Measurements from ENCODE around the gene ADRB1.

Gene ADRB1
- 0.12 to 1.3 (median 0.34) reads per million in 9 experiments for total RNA-seq

DNA sequence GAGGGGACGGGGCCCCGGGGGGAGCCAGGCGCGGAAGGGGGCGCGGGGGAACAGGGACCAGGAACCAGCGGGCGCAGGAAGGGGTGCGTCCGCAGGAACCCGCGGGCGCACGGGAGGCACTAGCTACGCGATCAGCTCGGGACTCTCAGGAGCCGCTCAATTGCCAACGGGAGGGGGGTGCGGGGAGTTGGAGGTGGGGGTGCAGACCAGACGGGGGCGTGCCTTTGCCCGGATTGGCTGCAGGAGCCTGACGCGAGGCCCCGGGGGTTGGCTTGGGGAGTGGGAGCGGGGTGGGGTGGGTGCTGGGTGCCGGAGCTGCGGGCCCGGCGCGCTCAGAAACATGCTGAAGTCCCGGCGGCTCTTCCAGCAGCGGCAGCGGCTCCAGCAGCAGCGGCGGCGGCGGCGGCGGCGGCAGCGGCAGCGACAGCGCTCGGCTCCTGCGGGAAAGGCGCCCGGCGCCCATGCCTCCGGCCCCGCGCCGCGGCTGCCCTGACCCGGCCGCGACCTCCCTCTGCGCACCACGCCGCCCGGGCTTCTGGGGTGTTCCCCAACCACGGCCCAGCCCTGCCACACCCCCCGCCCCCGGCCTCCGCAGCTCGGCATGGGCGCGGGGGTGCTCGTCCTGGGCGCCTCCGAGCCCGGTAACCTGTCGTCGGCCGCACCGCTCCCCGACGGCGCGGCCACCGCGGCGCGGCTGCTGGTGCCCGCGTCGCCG lies at the start of gene ADRB1:
ADRB1 (plus strand) TSS at position 335 of the 715 bp plus-strand sequence; CDS start at position 602, 267 bp downstream.
- H3K4me1 Mint-ChIP-seq (ENCODE audit: low read depth in 2 of 2) = peaks cover 8 to 9% of the 10 kb centered on the region in 2 donors
- H3K9me3 Mint-ChIP-seq = no peaks in the 10 kb centered on the region
- H3K4me3 Mint-ChIP-seq = peak within 1 kb of the TSS; percentile 80 to 85
- DNase-seq (peak; percentile 10 to 25 (median 21)), ATAC-seq (replicated peaks) (peak; percentile 61)
- H3K27me3 Mint-ChIP-seq = peaks cover 56 to 78% of the 10 kb centered on the region in 2 donors
- H3K36me3 Mint-ChIP-seq (ENCODE audit: insufficient read depth) = peaks cover 11% of the 10 kb centered on the region
- no peak within 1 kb of the TSS for H3K27ac Mint-ChIP-seq

DNA sequence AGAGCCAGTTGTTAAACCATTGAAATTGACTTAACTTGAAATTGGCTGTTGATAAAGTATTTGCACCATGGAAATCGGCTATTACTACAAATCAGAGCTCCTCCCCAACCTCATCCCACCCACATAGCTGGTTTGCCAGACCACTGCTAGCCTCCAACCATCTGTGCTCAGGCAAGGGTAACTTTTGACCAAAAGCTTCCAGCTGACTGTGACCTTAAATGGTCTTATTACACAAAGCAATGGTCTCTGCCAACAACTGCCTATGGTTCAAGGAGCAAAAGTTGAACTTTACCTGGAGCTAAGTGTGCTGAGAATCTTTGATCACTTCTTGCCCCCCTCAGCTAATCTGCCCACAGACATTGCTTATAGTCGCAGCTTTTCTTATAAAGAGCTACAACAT lies 48.5 kb upstream of the ADRB1 start:
- DNase-seq (no peak), ATAC-seq (replicated peaks) (no peak)
- Mint-ChIP-seq H3K9me3 (no peaks in the 10 kb centered on the region), H3K4me1 (ENCODE audit: low read depth in 2 of 2) (peaks cover 7 to 18% of the 10 kb centered on the region in 2 donors), H3K27me3 (peaks cover 9 to 48% of the 10 kb centered on the region in 2 donors), H3K27ac (no peak overlapping the region), H3K36me3 (ENCODE audit: insufficient read depth) (no peaks in the 10 kb centered on the region), H3K4me3 (no peak overlapping the region)

DNA sequence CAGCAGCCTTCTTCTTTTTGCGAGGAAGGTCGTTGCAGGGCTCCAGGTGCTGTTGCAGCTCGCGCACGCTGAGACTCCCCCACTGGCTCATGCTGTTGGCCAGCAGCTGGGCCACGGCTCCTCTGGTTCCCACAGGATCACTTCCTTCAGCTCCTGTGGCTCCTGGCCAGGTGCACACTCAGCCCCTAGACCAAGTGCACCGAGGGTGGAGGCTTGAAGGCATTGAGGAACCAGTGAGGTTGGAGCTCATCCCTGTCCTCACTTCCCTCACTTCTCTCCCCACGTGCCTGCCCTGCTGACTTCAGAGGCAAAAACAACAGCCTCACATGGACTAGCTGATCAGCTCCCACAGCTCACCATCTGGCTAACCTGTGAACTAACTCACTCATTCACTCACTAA lies 46.2 kb upstream of the ADRB1 start:
- H3K4me3 Mint-ChIP-seq = no peak overlapping the region
- H3K27me3 Mint-ChIP-seq = peaks cover under 1 to 28% of the 10 kb centered on the region in 2 donors
- no peaks in the 10 kb centered on the region for H3K9me3 Mint-ChIP-seq

DNA sequence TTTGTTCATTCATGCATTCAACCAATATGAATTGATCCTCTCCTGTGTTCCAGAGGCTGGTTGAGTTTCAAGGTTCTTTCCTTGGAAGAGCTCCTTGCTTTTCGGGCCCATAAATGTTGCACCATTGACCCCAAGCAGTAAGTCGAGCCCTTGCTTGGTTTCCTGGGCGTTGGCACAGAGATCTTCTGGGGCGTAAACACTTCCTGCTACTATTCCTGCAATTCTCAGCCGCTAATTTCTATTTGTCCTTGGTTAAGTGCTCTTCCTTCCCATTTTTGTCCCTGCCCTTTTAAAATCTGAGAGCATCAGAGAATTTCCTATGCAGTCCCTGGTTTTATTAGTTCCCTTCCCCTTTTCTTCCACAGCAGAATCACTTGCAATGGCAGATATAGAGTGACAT lies 44.1 kb upstream of the ADRB1 start:
- no peaks in the 10 kb centered on the region for H3K36me3 Mint-ChIP-seq (ENCODE audit: insufficient read depth)
- H3K27me3 Mint-ChIP-seq = peaks cover 0 to 23% of the 10 kb centered on the region in 2 donors
- H3K4me3 Mint-ChIP-seq = no peak overlapping the region
- peak overlapping the region; percentile 1 to 59 for H3K27ac Mint-ChIP-seq
- H3K4me1 Mint-ChIP-seq (ENCODE audit: low read depth in 2 of 2) = peaks cover 10 to 14% of the 10 kb centered on the region in 2 donors
- DNase-seq = no peak
- no peak for ATAC-seq (replicated peaks)
- H3K9me3 Mint-ChIP-seq = no peaks in the 10 kb centered on the region

More for the DNA sequence above, 46.2 kb upstream of the ADRB1 start:
- ATAC-seq (replicated peaks) (no peak), DNase-seq (no peak)
- H3K4me1 Mint-ChIP-seq (ENCODE audit: low read depth in 2 of 2) = peaks cover 10 to 14% of the 10 kb centered on the region in 2 donors
- no peaks in the 10 kb centered on the region for H3K36me3 Mint-ChIP-seq (ENCODE audit: insufficient read depth)
- H3K27ac Mint-ChIP-seq = no peak overlapping the region

GRCh38 chr10:114000457-114001010 lies 43.1 kb upstream of the ADRB1 start:
- Mint-ChIP-seq H3K27ac (no peak overlapping the region), H3K9me3 (no peaks in the 10 kb centered on the region), H3K4me1 (ENCODE audit: low read depth in 2 of 2) (peaks cover 10 to 14% of the 10 kb centered on the region in 2 donors), H3K4me3 (no peak overlapping the region), H3K27me3 (peaks cover 0 to 28% of the 10 kb centered on the region in 2 donors), H3K36me3 (ENCODE audit: insufficient read depth) (no peaks in the 10 kb centered on the region)
- DNase-seq (no peak), ATAC-seq (replicated peaks) (no peak)

DNA sequence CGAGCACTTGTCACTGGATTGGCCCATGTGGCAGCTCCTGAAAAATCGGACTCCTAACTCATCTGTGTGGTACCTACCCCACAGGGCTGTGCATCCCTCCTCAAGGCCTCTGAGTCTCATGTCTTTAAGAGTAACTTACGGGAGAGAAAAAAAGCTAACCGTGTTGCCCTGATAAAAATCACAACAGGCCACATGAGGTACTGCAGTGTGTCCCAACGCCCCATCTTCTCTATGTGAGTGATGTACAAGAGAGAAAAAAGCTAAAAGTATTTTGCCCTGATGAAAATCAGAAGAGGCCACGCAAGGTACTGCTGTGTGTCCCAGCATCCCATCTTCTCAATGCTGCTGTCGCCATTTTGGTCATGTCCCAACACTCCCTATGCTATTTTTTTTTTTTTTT lies 41.2 kb upstream of the ADRB1 start:
- Mint-ChIP-seq H3K27me3 (peaks cover 0 to 15% of the 10 kb centered on the region in 2 donors), H3K9me3 (no peaks in the 10 kb centered on the region), H3K27ac (no peak overlapping the region), H3K4me1 (ENCODE audit: low read depth in 2 of 2) (peaks cover 10 to 14% of the 10 kb centered on the region in 2 donors), H3K36me3 (ENCODE audit: insufficient read depth) (no peaks in the 10 kb centered on the region), H3K4me3 (no peak overlapping the region)
- DNase-seq = no peak
- ATAC-seq (replicated peaks) = no peak

GRCh38 chr10:114003161-114003941 lies 40.3 kb upstream of the ADRB1 start:
- H3K4me3 Mint-ChIP-seq = no peak overlapping the region
- no peak overlapping the region for H3K27ac Mint-ChIP-seq
- no peaks in the 10 kb centered on the region for H3K9me3 Mint-ChIP-seq
- no peak for ATAC-seq (replicated peaks)
- peaks cover 10 to 14% of the 10 kb centered on the region in 2 donors for H3K4me1 Mint-ChIP-seq (ENCODE audit: low read depth in 2 of 2)
- H3K36me3 Mint-ChIP-seq (ENCODE audit: insufficient read depth) = no peaks in the 10 kb centered on the region
- no peak for DNase-seq
- peaks cover 0 to 15% of the 10 kb centered on the region in 2 donors for H3K27me3 Mint-ChIP-seq

DNA sequence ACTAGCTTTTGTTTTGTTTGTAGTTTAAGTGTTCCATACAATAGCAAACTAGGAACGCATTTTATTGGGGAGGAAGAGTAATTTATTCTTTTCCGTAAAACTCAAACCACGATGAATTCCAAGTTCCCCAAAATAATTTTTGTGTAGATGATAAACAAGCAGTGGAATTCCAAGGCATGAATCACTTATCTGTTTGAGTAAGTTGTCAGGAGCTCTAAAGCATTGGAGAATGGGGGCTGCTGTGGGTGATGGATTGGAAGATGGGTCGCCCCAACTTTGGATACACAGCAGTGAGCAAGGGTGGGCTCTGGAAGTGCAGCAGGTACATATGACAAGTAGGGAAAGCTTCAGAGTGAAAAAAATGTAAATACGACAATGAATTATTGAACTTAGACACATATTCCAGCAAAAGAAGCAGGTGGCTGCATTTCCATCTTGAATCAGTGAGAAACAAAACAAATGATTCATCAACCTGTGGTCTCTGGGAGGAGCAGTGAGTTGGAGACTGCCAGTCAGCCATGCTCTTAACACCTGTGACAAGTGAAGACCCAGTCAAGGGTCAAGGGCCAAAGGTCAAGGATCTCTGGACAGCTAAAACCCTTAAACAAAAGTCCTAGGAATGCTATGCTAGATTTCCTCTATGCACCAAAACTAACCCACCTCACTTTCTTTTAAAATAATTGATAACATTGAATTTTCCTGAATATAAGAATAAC lies 34.2 kb upstream of the ADRB1 start:
- no peak for DNase-seq
- no peak overlapping the region for H3K4me3 Mint-ChIP-seq
- H3K27me3 Mint-ChIP-seq = peaks cover 0 to 16% of the 10 kb centered on the region in 2 donors
- ATAC-seq (replicated peaks) = no peak
- no peaks in the 10 kb centered on the region for H3K9me3 Mint-ChIP-seq
- no peaks in the 10 kb centered on the region for H3K36me3 Mint-ChIP-seq (ENCODE audit: insufficient read depth)
- H3K4me1 Mint-ChIP-seq (ENCODE audit: low read depth in 2 of 2) = no peaks in the 10 kb centered on the region
- H3K27ac Mint-ChIP-seq = no peak overlapping the region

GRCh38 chr10:114010316-114010715 lies 33.4 kb upstream of the ADRB1 start:
- H3K27ac Mint-ChIP-seq = no peak overlapping the region
- no peaks in the 10 kb centered on the region for H3K4me1 Mint-ChIP-seq (ENCODE audit: low read depth in 2 of 2)
- H3K36me3 Mint-ChIP-seq (ENCODE audit: insufficient read depth) = no peaks in the 10 kb centered on the region
- DNase-seq (no peak), ATAC-seq (replicated peaks) (no peak)
- H3K9me3 Mint-ChIP-seq = no peaks in the 10 kb centered on the region
- H3K27me3 Mint-ChIP-seq = peaks cover 0 to 11% of the 10 kb centered on the region in 2 donors
- H3K4me3 Mint-ChIP-seq = no peak overlapping the region

DNA sequence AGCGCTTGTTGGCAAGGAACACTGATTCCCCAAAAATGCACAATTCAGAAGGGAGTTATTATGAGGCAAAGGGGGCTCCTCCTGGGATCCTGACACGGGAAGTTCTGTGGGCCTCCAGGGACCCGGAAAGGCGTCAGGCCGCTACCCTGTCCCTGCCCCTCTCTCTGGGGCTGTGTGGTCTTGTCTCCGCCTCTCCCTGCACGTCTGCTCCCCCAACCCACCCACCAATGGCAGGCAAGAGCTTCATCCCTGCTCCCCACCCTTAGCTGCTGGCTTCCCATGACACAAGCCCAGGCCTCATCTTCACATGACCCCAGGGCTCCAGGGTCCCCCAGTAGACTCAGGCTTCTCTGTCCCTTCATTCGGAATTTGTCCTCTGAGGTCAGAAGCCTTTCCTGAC lies 31.0 kb upstream of the ADRB1 start:
- ATAC-seq (replicated peaks) = no peak
- Mint-ChIP-seq H3K36me3 (ENCODE audit: insufficient read depth) (no peaks in the 10 kb centered on the region), H3K27me3 (peaks cover 0 to 17% of the 10 kb centered on the region in 2 donors), H3K4me3 (no peak overlapping the region), H3K9me3 (peaks cover 0 to 8% of the 10 kb centered on the region in 2 donors), H3K4me1 (ENCODE audit: low read depth in 2 of 2) (no peaks in the 10 kb centered on the region), H3K27ac (no peak overlapping the region)
- no peak for DNase-seq

GRCh38 chr10:114015708-114016107 lies 28.0 kb upstream of the ADRB1 start:
- Mint-ChIP-seq H3K4me3 (no peak overlapping the region), H3K27ac (no peak overlapping the region), H3K27me3 (peaks cover 0 to 17% of the 10 kb centered on the region in 2 donors), H3K4me1 (ENCODE audit: low read depth in 2 of 2) (no peaks in the 10 kb centered on the region), H3K9me3 (peaks cover 0 to 8% of the 10 kb centered on the region in 2 donors), H3K36me3 (ENCODE audit: insufficient read depth) (no peaks in the 10 kb centered on the region)
- DNase-seq (no peak), ATAC-seq (replicated peaks) (no peak)

DNA sequence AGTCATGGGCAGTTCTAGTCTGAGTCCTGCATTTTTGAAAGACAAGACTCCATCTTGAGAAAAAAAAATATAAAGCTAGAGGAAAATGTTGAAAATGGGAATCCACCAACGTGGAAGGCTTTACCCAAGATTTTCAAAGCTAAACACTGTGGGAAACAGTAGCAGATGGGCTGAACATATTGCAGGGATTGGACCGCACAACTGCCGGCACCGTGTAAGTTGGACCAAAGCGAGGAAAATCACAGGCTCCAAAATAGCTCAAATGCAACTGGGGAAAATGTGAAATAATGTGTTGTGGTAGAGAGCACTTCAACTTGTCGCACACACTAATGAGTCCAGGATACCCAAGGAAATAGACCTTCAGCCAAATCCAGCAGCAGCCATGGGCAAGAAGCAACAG lies 26.4 kb upstream of the ADRB1 start:
- ATAC-seq (replicated peaks) = no peak
- H3K27ac Mint-ChIP-seq = no peak overlapping the region
- DNase-seq = no peak
- H3K9me3 Mint-ChIP-seq = peaks cover 0 to 8% of the 10 kb centered on the region in 2 donors
- no peaks in the 10 kb centered on the region for H3K4me1 Mint-ChIP-seq (ENCODE audit: low read depth in 2 of 2)
- H3K36me3 Mint-ChIP-seq (ENCODE audit: insufficient read depth) = no peaks in the 10 kb centered on the region
- no peak overlapping the region for H3K4me3 Mint-ChIP-seq
- H3K27me3 Mint-ChIP-seq = peaks cover 0 to 22% of the 10 kb centered on the region in 2 donors

DNA sequence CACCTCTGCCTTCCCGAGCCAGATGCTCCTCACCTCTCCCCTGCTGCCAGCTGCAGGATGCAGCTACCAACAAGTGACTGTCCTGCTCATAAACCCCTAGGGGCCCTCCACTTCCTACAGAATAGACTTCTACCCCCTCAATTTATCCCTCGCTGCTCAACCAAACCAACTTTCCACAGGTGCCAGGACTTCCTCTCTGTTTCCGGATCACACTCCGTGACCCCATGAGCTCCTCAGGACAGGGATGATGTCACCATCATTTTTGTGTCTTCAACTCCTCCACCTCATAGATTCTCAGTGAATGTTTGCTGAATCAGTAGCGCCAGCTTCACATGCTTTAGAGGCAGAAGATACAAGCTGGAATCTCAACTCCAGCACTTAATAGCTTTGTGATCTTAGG lies 25.8 kb upstream of the ADRB1 start:
- H3K9me3 Mint-ChIP-seq = peaks cover 0 to 8% of the 10 kb centered on the region in 2 donors
- H3K27ac Mint-ChIP-seq = no peak overlapping the region

More for the DNA sequence above, 25.8 kb upstream of the ADRB1 start:
- peaks cover 2 to 22% of the 10 kb centered on the region in 2 donors for H3K27me3 Mint-ChIP-seq
- H3K4me3 Mint-ChIP-seq = no peak overlapping the region
- no peak for DNase-seq
- H3K4me1 Mint-ChIP-seq (ENCODE audit: low read depth in 2 of 2) = no peaks in the 10 kb centered on the region
- ATAC-seq (replicated peaks) = no peak
- H3K36me3 Mint-ChIP-seq (ENCODE audit: insufficient read depth) = no peaks in the 10 kb centered on the region
